OCI-LY7 (cell line): Measurements from ENCODE around the gene LDHD.

Experiments used
- CTCF ChIP-seq: fragments of 200-600 bp; sonication (generic); conservative IDR thresholded peaks from 2 replicates; pipeline ENCODE4 v1.5.1; 2014; ENCODE audit warnings: mild to moderate bottlenecking, antibody characterized with exemption, low read length, moderate library complexity, mixed read lengths
- EZH2phosphoT487 ChIP-seq: fragments of 200-600 bp; sonication (generic); IDR thresholded peaks from 2 replicates; pipeline ENCODE4 v1.6.1; 2018; ENCODE audit warnings: low read depth, borderline replicate concordance, mild to moderate bottlenecking, mixed run types, antibody characterized with exemption, low read length, moderate library complexity, mixed read lengths

GRCh38 chr16:75116081-75116910, at the start of gene LDHD:
- TF ChIP-seq CTCF (no peak), EZH2phosphoT487 (no peak)
